Measurements from ENCODE around the gene FAM120A. TPM values are rescaled to one million over a fixed set of nuclear protein-coding genes. Genes with fewer than 3 reads are reported as not detected.

The FAM120A gene
- total and polyA plus RNA-seq, 9 donors: 37.9 to 130 (median 78.9) TPM

GRCh38 chr9:93597142-93597706, 145.7 kb downstream of the FAM120A start:
- H3K36me3 ChIP-seq: no peaks in the 10 kb centered on the region
- no peaks in the 10 kb centered on the region for H3K27me3 ChIP-seq
- intact Hi-C loops (cut with DNase I): no loop called here
- no peaks in the 10 kb centered on the region for H3K9me3 ChIP-seq
- H3K4me1 ChIP-seq (ENCODE audit: insufficient read depth): peaks cover 3% of the 10 kb centered on the region
- H3K27ac ChIP-seq: no peak overlapping the region
- 95 to 98% (median 96%) methylated on average over 6 of the region's 6 CpGs for WGBS, 3 donors
- H3K4me3 ChIP-seq: no peak overlapping the region
- TF ChIP-seq EP300 (IDR thresholded peaks at IDR 0.05) (no peak), POLR2A (IDR thresholded peaks at IDR 0.05) (no peak), CTCF (IDR thresholded peaks at IDR 0.05) (no peak)
- no peak for DNase-seq

- intact Hi-C loops (cut with DNase I): no loop called here
- peak in 2 of 5 donors; percentile 11 to 24 for DNase-seq
- H3K9me3 ChIP-seq: no peaks in the 10 kb centered on the region
- H3K4me3 ChIP-seq: no peak overlapping the region
- WGBS, 3 donors: 82 to 85% (median 83%) methylated on average over 14 to 15 of the region's 15 CpGs
- H3K36me3 ChIP-seq: no peaks in the 10 kb centered on the region
- peaks cover 3% of the 10 kb centered on the region for H3K4me1 ChIP-seq (ENCODE audit: insufficient read depth)
- TF ChIP-seq POLR2A (IDR thresholded peaks at IDR 0.05) (no peak), CTCF (IDR thresholded peaks at IDR 0.05) (no peak), EP300 (IDR thresholded peaks at IDR 0.05) (no peak)
- no peaks in the 10 kb centered on the region for H3K27me3 ChIP-seq
- H3K27ac ChIP-seq: no peak overlapping the region
Measured at GRCh38 chr9:93597871-93598646, 146.6 kb downstream of the FAM120A start.

DNA sequence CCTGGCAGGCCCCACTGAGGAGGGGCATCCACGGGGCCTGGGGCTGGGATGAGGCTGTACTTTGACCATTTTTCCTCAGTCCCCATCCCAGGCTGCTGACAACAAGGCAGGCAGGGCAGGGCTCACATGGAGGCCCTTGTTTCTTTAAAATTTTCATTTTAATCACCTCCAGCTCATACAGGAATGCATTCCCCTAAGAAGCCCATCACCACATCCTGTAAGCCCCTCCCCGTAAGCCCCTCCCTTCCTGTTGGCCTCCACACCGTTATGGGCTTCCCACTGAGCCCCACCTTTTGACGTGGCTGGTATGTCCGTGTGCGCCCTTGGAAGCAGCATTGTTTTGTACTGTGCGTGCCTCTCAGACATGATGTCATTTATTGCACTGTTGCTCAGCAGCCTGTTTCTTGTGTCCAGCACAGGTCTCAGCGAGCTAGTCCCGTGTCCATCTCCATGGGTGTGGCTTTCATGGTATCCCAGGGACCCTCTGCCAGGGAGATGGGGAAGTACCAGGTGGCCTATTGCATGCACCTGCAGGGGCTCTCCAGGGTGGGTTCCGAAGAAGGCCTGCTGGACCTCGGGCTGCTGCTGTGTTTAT, 147.3 kb downstream of the FAM120A start:
- H3K27ac ChIP-seq: no peak overlapping the region
- H3K4me1 ChIP-seq (ENCODE audit: insufficient read depth): peaks cover 3% of the 10 kb centered on the region
- peak in 1 of 5 donors; percentile 10 for DNase-seq
- H3K9me3 ChIP-seq: no peaks in the 10 kb centered on the region
- H3K27me3 ChIP-seq: no peaks in the 10 kb centered on the region
- intact Hi-C loops (cut with DNase I): no loop called here
- 54 to 58% (median 58%) methylated on average over 11 of the region's 11 CpGs for WGBS, 3 donors
- no peaks in the 10 kb centered on the region for H3K36me3 ChIP-seq
- TF ChIP-seq CTCF (IDR thresholded peaks at IDR 0.05) (no peak), POLR2A (IDR thresholded peaks at IDR 0.05) (no peak), EP300 (IDR thresholded peaks at IDR 0.05) (no peak)
- H3K4me3 ChIP-seq: no peak overlapping the region

DNA sequence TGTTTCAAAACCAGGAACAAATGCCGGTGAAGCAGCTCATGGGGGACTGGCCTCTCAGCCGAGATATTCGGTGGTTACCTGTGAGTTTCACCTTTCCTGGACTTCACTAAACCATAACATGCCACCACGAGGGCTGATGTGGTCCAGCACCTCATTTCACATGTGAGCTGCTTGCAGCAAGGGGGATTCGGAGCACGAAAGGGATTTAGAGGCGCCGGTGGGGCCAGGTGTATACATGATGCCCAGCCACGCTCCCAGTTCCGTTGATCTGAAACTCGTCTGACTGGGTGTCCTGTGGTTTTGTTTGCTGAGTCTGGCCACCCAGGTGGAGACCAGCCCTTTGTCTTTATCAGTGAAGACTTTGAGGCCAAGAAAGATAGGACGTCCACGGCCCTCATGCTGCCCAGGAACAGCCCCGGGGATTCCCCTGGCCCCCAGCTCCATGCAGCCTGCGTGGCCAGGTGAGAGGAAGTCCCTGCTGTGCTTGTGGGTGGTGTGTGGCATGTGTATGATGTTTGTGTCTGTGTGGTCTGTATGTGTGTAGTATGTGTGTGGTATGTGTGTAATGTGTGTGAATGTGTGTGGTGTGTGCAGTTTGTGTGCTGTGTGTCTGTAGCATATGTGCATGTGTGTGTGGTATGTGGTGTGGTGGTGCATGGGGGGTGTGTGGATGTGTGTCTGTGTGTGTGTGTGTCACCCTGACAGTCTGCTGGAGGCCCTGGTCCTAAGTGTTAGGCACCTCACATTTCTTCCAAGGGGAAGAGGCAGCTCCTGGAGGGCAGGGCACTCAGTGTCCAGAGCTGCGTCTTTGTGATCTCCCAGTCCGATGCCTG, 148.3 kb downstream of the FAM120A start:
- no peak for DNase-seq
- H3K27me3 ChIP-seq: no peaks in the 10 kb centered on the region
- H3K4me1 ChIP-seq (ENCODE audit: insufficient read depth): peaks cover 2% of the 10 kb centered on the region
- 66 to 71% (median 70%) methylated on average over 17 of the region's 17 CpGs for WGBS, 3 donors
- no peaks in the 10 kb centered on the region for H3K9me3 ChIP-seq
- TF ChIP-seq CTCF (IDR thresholded peaks at IDR 0.05): no peak
- no peak for TF ChIP-seq EP300 (IDR thresholded peaks at IDR 0.05)
- no peak for TF ChIP-seq POLR2A (IDR thresholded peaks at IDR 0.05)
- H3K27ac ChIP-seq: no peak overlapping the region
- no peaks in the 10 kb centered on the region for H3K36me3 ChIP-seq
- intact Hi-C loops (cut with DNase I): no loop called here
- H3K4me3 ChIP-seq: no peak overlapping the region
